SK-N-SH treated with all-trans-retinoic acid at 6 μM for 48 hours (cell line): ENCODE data around the gene CDCA4.

Experiments
- BACH2 ChIP-seq: fragments of 250-450 bp; sonication (Bioruptor Pico); IDR thresholded peaks from 2 replicates; pipeline ENCODE4 v1.9.0; 2021; ENCODE audit warnings: mild to moderate bottlenecking, borderline replicate concordance
- CSDC2 ChIP-seq: fragments of 250-450 bp; sonication (Bioruptor Pico); IDR thresholded peaks from 2 replicates; pipeline ENCODE4 v1.5.0; 2020; ENCODE audit warnings: mild to moderate bottlenecking, moderate library complexity
- ESRRG ChIP-seq: fragments of 250-450 bp; sonication (Bioruptor Pico); IDR thresholded peaks from 2 replicates; pipeline ENCODE4 v1.6.1; 2021; ENCODE audit warnings: mild to moderate bottlenecking
- GLIS3 ChIP-seq: fragments of 250-450 bp; sonication (Bioruptor Pico); IDR thresholded peaks from 2 replicates; pipeline ENCODE4 v1.5.0; 2020; ENCODE audit warnings: mild to moderate bottlenecking, moderate library complexity
- PATZ1 ChIP-seq: fragments of 250-450 bp; sonication (Bioruptor Pico); IDR thresholded peaks from 2 replicates; pipeline ENCODE4 v1.8.0; 2020; ENCODE audit warnings: mild to moderate bottlenecking, moderate library complexity, borderline replicate concordance
- POU6F1 ChIP-seq: fragments of 250-450 bp; sonication (Bioruptor Pico); IDR thresholded peaks from 2 replicates; pipeline ENCODE4 v1.8.0; 2021; ENCODE audit warnings: low read depth, mild to moderate bottlenecking, moderate library complexity, borderline replicate concordance
- ZFP3 ChIP-seq: fragments of 250-450 bp; sonication (Bioruptor Pico); IDR thresholded peaks from 2 replicates; pipeline ENCODE4 v1.5.0; 2020; ENCODE audit warnings: mild to moderate bottlenecking, moderate library complexity
- ZFP30 ChIP-seq: fragments of 450-650 bp; formaldehyde crosslinking; IDR thresholded peaks from 2 replicates; pipeline ENCODE4 v1.5.0; 2022; ENCODE audit warnings: mild to moderate bottlenecking, moderate library complexity

GRCh38 chr14:104993808-104994591 lies 26.9 kb downstream of the CDCA4 start:
- TF ChIP-seq GLIS3 = no peak
- no peak for TF ChIP-seq ESRRG
- TF ChIP-seq PATZ1 (CRISPR knock-in tag) = no peak
- TF ChIP-seq BACH2 (CRISPR knock-in tag) = no peak
- no peak for TF ChIP-seq CSDC2 (CRISPR knock-in tag)
- TF ChIP-seq POU6F1 = no peak
- TF ChIP-seq ZFP3 (CRISPR knock-in tag) = no peak
- TF ChIP-seq ZFP30 (CRISPR knock-in tag) = no peak
